GM12878 (cell line): ENCODE measurements around the gene RBMS3. TPM values are rescaled to one million over a fixed set of nuclear protein-coding genes. Genes with fewer than 3 reads are reported as not detected.

Experiments used
- ATAC-seq: fragments of 200-7000 bp; cut with Tn5 transposase; 3 replicates; pipeline ENCODE4 v1.9.1; 2020; ENCODE audit warnings: mild to moderate bottlenecking, moderate library complexity
- BruUV-seq: library from RNA; stranded (reverse); fragments of 400-500 nt; replicated peaks from 2 replicates; lab custom pipeline; 2021; lab: Mats Ljungman, UMichigan
- CTCF ChIA-PET: fragments of 300-600 bp; sonication (Branson Sonifier 250); formaldehyde crosslinking; extraction: SDS; loops from one replicate; lab custom pipeline; 2021; ENCODE audit warnings: inconsistent platforms; lab: Yijun Ruan, JAX
- POLR2A ChIA-PET: fragments of 350-600 bp; formaldehyde crosslinking; extraction: SDS; loops from one replicate; lab custom pipeline; 2021; ENCODE audit warnings: inconsistent platforms; lab: Charles Lee
- RAD21 ChIA-PET: fragments of 300-600 bp; sonication (Branson Sonifier 250); formaldehyde crosslinking; loops from one replicate; lab custom pipeline; 2023; ENCODE audit warnings: antibody characterized with exemption; ENCODE audit not compliant: unreplicated experiment; lab: Charles Lee
- SMC1A ChIA-PET: fragments of 300-600 bp; sonication (Branson Sonifier 250); formaldehyde crosslinking; loops from one replicate; lab custom pipeline; 2023; ENCODE audit not compliant: unreplicated experiment, uncharacterized antibody; lab: Charles Lee
- DNase-seq: peaks from one replicate; pipeline ENCODE4 v3.0.0-alpha.2; 2011; ENCODE audit warnings: low read depth, low spot score
- FAIRE-seq: peaks from 3 replicates; lab custom pipeline; 2011; peaks lifted over from hg19 to GRCh38; lab: Jason Lieb, UNC
- H2AFZ ChIP-seq: 2 replicates; pipeline ENCODE4 v1.6.0; 2011; ENCODE audit warnings: low read depth, low read length, control low read depth; ENCODE audit not compliant: control insufficient read depth
- H3K27ac ChIP-seq: 2 replicates; pipeline ENCODE4 v1.5.1; 2011; ENCODE audit warnings: control low read depth; ENCODE audit not compliant: control insufficient read depth, insufficient read depth
- H3K27me3 ChIP-seq, 2 experiments: replicated peaks in 1 of 2; 2 replicates each; pipeline versions ENCODE4 v1.6.0 to v1.6.1; 2011; ENCODE audit warnings: low read length in 1 of 2; ENCODE audit not compliant: control insufficient read depth in 2 of 2, insufficient read depth in 2 of 2
- H3K36me3 ChIP-seq, 2 experiments: 2 replicates each; pipeline ENCODE4 v1.5.1; 2011; ENCODE audit warnings: low read length in 1 of 2; ENCODE audit not compliant: control insufficient read depth in 2 of 2, insufficient read depth in 2 of 2
- H3K4me1 ChIP-seq: 2 replicates; pipeline ENCODE4 v1.6.1; 2011; ENCODE audit warnings: mild to moderate bottlenecking, low read length, moderate library complexity, mixed read lengths; ENCODE audit not compliant: control insufficient read depth, insufficient read depth
- H3K4me2 ChIP-seq: 2 replicates; pipeline ENCODE4 v1.6.0; 2011; ENCODE audit warnings: control low read depth; ENCODE audit not compliant: control insufficient read depth, insufficient read depth
- H3K4me3 ChIP-seq: fragments of 200-600 bp; sonication (generic); 2 replicates; pipeline ENCODE4 v1.5.1; 2016
- H3K79me2 ChIP-seq: 2 replicates; pipeline ENCODE4 v1.6.0; 2011; ENCODE audit warnings: low read length; ENCODE audit not compliant: control insufficient read depth, insufficient read depth
- H3K9ac ChIP-seq: 2 replicates; pipeline ENCODE4 v1.8.0; 2011; ENCODE audit warnings: low read length, control low read depth, mixed read lengths; ENCODE audit not compliant: control insufficient read depth, insufficient read depth
- H3K9me3 ChIP-seq: replicated peaks from 3 replicates; pipeline ENCODE4 v1.5.1; 2011; ENCODE audit warnings: mild to moderate bottlenecking, low read length; ENCODE audit not compliant: control insufficient read depth, insufficient read depth
- H4K20me1 ChIP-seq: 2 replicates; pipeline ENCODE4 v1.6.0; 2011; ENCODE audit not compliant: control insufficient read depth, insufficient read depth
- ATF3 ChIP-seq: IDR thresholded peaks from 2 replicates; pipeline ENCODE4 v1.6.1; 2011; ENCODE audit warnings: low read depth, mild to moderate bottlenecking, low read length, moderate library complexity, borderline replicate concordance; ENCODE audit errors: extremely low read depth
- BHLHE40 ChIP-seq, 2 experiments: fragments of 450-650 bp in 1 of 2; IDR thresholded peaks; 2 replicates each; pipeline ENCODE4 v1.6.1; 2011 to 2017; ENCODE audit warnings: low read depth in 2 of 2, borderline replicate concordance in 1 of 2, improper control_type of control experiment in 1 of 2, low read length in 1 of 2, mild to moderate bottlenecking in 1 of 2
- BMI1 ChIP-seq: fragments of 450-650 bp; IDR thresholded peaks from 2 replicates; pipeline ENCODE4 v1.6.1; 2016; ENCODE audit warnings: mild to moderate bottlenecking, moderate library complexity, borderline replicate concordance
- ETV6 ChIP-seq, 2 experiments: fragments of 450-650 bp in 1 of 2; IDR thresholded peaks in 1 of 2; conservative IDR thresholded peaks in 1 of 2; 2 replicates each; pipeline ENCODE4 v1.6.1; 2014; ENCODE audit warnings: antibody characterized with exemption in 1 of 2, borderline replicate concordance in 1 of 2, low read depth in 1 of 2, mild to moderate bottlenecking in 1 of 2, moderate library complexity in 1 of 2
- JUND ChIP-seq: IDR thresholded peaks from 2 replicates; pipeline ENCODE4 v1.6.1; 2012; ENCODE audit warnings: low read depth, mild to moderate bottlenecking, low read length, improper control_type of control experiment, moderate library complexity
- MEF2A ChIP-seq: IDR thresholded peaks from 2 replicates; pipeline ENCODE4 v1.6.1; 2011; ENCODE audit warnings: low read depth, mild to moderate bottlenecking, low read length, moderate library complexity; ENCODE audit not compliant: insufficient read depth
- MEF2B ChIP-seq: fragments of 450-650 bp; IDR thresholded peaks from 2 replicates; pipeline ENCODE4 v1.6.1; 2018; ENCODE audit warnings: mild to moderate bottlenecking, moderate library complexity; ENCODE audit not compliant: partially characterized antibody, poor library complexity, severe bottlenecking
- PKNOX1 ChIP-seq: fragments of 450-650 bp; IDR thresholded peaks from 2 replicates; pipeline ENCODE4 v1.6.1; 2016; ENCODE audit warnings: mild to moderate bottlenecking
- RUNX3 ChIP-seq: IDR thresholded peaks from 2 replicates; pipeline ENCODE4 v1.6.1; 2012; ENCODE audit warnings: low read length, inconsistent platforms
- SIX5 ChIP-seq: IDR thresholded peaks from 2 replicates; pipeline ENCODE4 v1.6.1; 2011; ENCODE audit warnings: mild to moderate bottlenecking, low read depth, low read length, moderate library complexity; ENCODE audit not compliant: severe bottlenecking
- SKIL ChIP-seq: fragments of 450-650 bp; IDR thresholded peaks from 2 replicates; pipeline ENCODE4 v1.6.1; 2017; ENCODE audit warnings: mild to moderate bottlenecking, low read depth, inconsistent platforms; ENCODE audit not compliant: poor library complexity, severe bottlenecking
- TCF7 ChIP-seq: IDR thresholded peaks from 2 replicates; pipeline ENCODE4 v1.6.1; 2014; ENCODE audit warnings: antibody characterized with exemption, borderline replicate concordance
- WGBS: methylation state at CpG from one replicate; pipeline ENCODE4 v1.1.6; 2016; ENCODE audit warnings: low lambda C conversion rate; ENCODE audit not compliant: insufficient replicate concordance, insufficient coverage; ENCODE audit errors: missing lambda C conversion rate; 5-methylcytosine and 5-hydroxymethylcytosine counted together
- in situ Hi-C: fragments of 300-500 bp; cut with MboI; formaldehyde crosslinking; loops from 9 replicates; pipeline ENCODE4 v1.14.3; 2018; ENCODE audit warnings: mixed read lengths
- intact Hi-C: fragments of 100-400 bp; cut with micrococcal nuclease; formaldehyde crosslinking; loops from one replicate; pipeline ENCODE4 v1.14.2; 2022; ENCODE audit not compliant: unreplicated experiment
- polyA plus RNA-seq, 11 experiments: library from polyadenylated mRNA; depleted of rRNA in 4 of 11; unstranded in 6 of 11; stranded (reverse) in 5 of 11; fragments of >200 nt; fragmentation: Nextera tagmentation in 4 of 11; fragmentation: Illumina TruSeq in 1 of 11; extraction: Ambion mirVana in 4 of 11; extraction: Trizol in 1 of 11; gene quantifications; 1 replicate in 1 of 11; 2 replicates in 10 of 11; pipeline versions ENCODE4 v1.2.1 to v1.2.3, GENCODE V29; 2011 to 2016; ENCODE audit warnings: inconsistent platforms in 2 of 11, missing spikeins in 2 of 11, low read depth in 1 of 11
- total RNA-seq, 4 experiments: library from RNA; depleted of rRNA in 3 of 4; stranded (reverse); fragments of >200 nt in 3 of 4; fragmentation: Illumina TruSeq in 1 of 4; extraction: Trizol in 1 of 4; gene quantifications; 2 replicates each; pipeline versions ENCODE4 v1.2.1 to v1.2.3, GENCODE V29; 2013 to 2021
- TF ChIP-seq, protein P1 (sequence below): IDR thresholded peaks from 2 replicates; pipeline ENCODE4 v1.6.1; 2011; ENCODE audit warnings: borderline replicate concordance, low read depth, mild to moderate bottlenecking, moderate library complexity, mixed read lengths, low read length; ENCODE audit not compliant: insufficient read depth; ENCODE audit errors: extremely low read length
- TF ChIP-seq, protein P2 (sequence below): fragments of 450-650 bp; IDR thresholded peaks from 2 replicates; pipeline ENCODE4 v1.6.1; 2018; ENCODE audit warnings: borderline replicate concordance, mild to moderate bottlenecking; ENCODE audit not compliant: partially characterized antibody

Gene RBMS3
- total and polyA plus RNA-seq, 10 of the 15 experiments (the other 5 are each of a cell fraction or from before 2014, with no cell fraction given): 0.79 to 4.7 (median 3.1) TPM

DNA sequence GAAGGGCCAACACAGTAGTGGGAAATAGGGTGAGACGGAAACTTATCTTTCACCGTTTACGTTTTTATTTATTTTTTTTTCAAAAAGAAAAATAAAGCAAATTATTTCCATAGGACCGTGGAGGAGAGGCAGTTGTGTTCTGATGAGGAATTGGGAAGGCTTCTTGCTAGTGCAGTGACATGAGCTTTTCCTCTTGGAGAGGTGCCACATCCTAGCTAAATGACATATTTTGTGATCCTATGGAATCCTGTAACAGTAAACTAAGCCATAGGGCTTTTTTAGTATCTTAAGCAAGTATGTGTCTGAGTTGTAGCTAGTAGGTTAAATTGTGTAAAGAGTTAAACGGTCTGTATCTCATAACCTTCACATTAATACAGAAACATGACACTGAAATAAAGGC is 609.9 kb downstream of the RBMS3 start (continued):
- TF ChIP-seq, protein P1, sequence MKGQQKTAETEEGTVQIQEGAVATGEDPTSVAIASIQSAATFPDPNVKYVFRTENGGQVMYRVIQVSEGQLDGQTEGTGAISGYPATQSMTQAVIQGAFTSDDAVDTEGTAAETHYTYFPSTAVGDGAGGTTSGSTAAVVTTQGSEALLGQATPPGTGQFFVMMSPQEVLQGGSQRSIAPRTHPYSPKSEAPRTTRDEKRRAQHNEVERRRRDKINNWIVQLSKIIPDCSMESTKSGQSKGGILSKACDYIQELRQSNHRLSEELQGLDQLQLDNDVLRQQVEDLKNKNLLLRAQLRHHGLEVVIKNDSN: no peak
- TF ChIP-seq PKNOX1 (no peak), ETV6 (conservative IDR thresholded peaks at IDR 0.05 in 1 of 2, IDR thresholded peaks at IDR 0.05 in 1 of 2; ENCODE audit: borderline replicate concordance in 1 of 2, low read depth in 1 of 2) (no peak)

DNA sequence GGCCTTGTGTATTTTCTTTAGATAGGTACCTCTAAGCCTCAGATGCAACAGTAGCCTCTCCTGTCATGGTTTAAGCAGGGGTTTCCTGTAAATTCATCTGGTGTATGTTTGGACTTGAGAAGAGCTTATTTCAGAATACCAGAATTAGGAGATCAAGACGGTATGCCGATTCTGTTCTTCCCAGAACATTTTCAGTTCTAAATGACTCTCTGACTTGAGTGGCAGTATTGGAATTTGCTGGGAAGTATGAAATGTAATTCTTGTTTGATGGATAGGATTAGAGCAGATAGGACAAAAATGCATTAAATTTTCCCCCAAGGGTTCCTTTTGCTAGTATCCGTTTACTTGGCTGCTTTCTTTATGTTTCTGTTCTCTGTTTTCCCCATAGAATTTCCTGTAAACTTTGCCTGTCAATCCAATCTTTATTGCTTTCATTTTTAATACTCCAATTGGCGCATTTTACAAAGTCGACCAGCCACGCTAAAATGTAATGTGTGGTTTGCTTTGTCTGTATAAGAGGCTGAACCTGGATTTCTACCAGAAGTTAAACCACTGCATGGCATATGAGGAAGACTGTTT is 612.2 kb downstream of the RBMS3 start:
- Histone ChIP-seq H3K79me2 (no peaks in the 10 kb centered on the region), H3K27me3 (no peaks in the 10 kb centered on the region), H3K9me3 (no peaks in the 10 kb centered on the region), H3K36me3 (no peaks in the 10 kb centered on the region), H3K9ac (no peak overlapping the region), H3K4me1 (no peaks in the 10 kb centered on the region), H2AFZ (no peak overlapping the region), H3K27ac (no peak overlapping the region), H4K20me1 (no peaks in the 10 kb centered on the region), H3K4me2 (no peak overlapping the region), H3K4me3 (no peak overlapping the region)
- SMC1A ChIA-PET: interaction anchor here (1.4 kb wide), 1 partner anchor 10 kb away, joined by 3 read pairs; no protein-coding TSS in a partner anchor
- WGBS: 35% methylated on average over 6 of the region's 6 CpGs
- RAD21 ChIA-PET: no interaction called here
- intact Hi-C loops: no loop called here
- no TSS peak for BruUV-seq
- DNase-seq: no peak
- CTCF ChIA-PET: no interaction called here
- no peak for ATAC-seq
- POLR2A ChIA-PET: no interaction called here
- no peak for FAIRE-seq
- in situ Hi-C loops: no loop called here
- TF ChIP-seq MEF2A (no peak), JUND (no peak), SIX5 (no peak), SKIL (no peak), TCF7 (no peak), BMI1 (no peak), RUNX3 (no peak), ATF3 (no peak), MEF2B (no peak), BHLHE40 (IDR thresholded peaks at IDR 0.05; ENCODE audit: borderline replicate concordance in 1 of 2, low read depth in 2 of 2, low read length in 1 of 2) (no peak)
- TF ChIP-seq, protein P2, sequence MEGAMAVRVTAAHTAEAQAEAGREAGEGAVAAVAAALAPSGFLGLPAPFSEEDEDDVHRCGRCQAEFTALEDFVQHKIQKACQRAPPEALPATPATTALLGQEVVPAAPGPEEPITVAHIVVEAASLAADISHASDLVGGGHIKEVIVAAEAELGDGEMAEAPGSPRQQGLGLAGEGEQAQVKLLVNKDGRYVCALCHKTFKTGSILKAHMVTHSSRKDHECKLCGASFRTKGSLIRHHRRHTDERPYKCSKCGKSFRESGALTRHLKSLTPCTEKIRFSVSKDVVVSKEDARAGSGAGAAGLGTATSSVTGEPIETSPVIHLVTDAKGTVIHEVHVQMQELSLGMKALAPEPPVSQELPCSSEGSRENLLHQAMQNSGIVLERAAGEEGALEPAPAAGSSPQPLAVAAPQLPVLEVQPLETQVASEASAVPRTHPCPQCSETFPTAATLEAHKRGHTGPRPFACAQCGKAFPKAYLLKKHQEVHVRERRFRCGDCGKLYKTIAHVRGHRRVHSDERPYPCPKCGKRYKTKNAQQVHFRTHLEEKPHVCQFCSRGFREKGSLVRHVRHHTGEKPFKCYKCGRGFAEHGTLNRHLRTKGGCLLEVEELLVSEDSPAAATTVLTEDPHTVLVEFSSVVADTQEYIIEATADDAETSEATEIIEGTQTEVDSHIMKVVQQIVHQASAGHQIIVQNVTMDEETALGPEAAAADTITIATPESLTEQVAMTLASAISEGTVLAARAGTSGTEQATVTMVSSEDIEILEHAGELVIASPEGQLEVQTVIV: no peak
